Hematopoietic multipotent progenitor cell (in vitro differentiated cells): ENCODE measurements around the gene HIVEP3. TPM values are rescaled to one million over a fixed set of nuclear protein-coding genes. Genes with fewer than 3 reads are reported as not detected.

Source experiments
- DNase-seq, 3 donors: peaks; one replicate each; pipeline ENCODE4 v3.0.0-alpha.2; 2011 to 2015; ENCODE audit warnings: low read depth in 2 of 3, low spot score in 2 of 3
- small RNA-seq: library from RNA; depleted of rRNA; stranded (forward); fragments of <200 nt; gene quantifications from one replicate; pipeline ENCODE3, GENCODE V24; 2012
- total RNA-seq: library from RNA; depleted of rRNA; stranded (reverse); fragments of >200 nt; gene quantifications from one replicate; pipeline ENCODE4 v1.2.3, GENCODE V29; 2012

Gene HIVEP3
- total RNA-seq, 1 donor = 4.6 TPM

DNA sequence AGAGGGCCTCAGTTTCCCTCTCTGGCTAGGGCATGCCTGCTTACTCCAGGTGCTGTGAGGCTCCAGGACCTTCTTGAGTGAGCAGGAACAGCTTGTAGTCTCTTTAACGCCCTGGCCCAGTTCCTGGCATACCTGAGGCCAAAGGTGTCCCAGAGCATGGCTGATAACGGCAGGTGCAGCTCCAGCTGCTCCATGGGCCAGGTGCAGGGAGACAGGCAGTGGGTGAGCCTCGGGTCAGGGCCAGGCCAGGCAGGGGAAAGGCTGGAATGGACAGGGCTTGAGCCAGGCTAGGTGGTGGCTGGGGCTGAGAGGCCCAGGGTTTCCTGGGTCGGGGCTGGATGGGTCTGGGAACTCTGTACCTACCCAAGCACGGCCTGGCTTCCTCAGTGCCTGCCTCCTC, 452.6 kb downstream of the HIVEP3 start:
- DNase-seq = no peak

DNA sequence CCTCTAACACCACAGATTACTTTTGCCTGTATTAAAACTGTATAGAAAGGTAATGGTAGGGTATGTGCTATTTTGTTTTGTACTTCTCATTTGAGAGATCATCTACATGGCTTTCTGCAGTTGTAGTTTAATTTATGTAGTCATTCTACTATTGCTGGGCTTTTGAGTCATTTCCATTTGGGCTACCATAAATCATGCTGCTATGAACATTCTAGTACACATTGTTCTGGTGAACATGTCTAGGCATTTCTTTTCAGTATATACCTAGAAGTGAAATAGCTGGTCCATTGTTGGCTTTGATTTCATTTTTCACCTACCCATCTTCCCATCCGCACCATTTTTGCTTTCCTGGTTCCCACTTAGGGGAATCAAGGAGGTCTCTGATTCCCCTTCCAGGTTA, 453.0 kb downstream of the HIVEP3 start:
- DNase-seq = no peak

GRCh38 chr1:41464885-41465284, 453.8 kb downstream of the HIVEP3 start:
- no peak for DNase-seq

GRCh38 chr1:41463516-41463915, 455.2 kb downstream of the HIVEP3 start:
- no peak for DNase-seq

DNA sequence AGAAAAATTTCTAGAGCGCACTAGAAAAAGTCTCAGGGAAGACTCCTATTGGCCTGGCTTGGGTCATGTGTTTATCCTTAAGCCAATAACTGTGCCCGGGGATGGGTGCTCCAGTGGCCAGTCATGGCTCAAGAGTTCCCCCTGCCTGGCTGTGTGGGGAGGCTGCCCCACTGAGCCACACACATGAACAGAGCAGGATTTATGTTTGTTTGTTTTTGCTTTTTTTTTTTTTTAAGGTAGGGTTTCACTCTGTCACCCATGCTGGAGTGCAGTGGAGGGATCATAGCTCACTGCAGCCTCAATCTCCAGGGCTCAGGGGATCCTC, 456.1 kb downstream of the HIVEP3 start:
- no peak for DNase-seq

GRCh38 chr1:41461790-41462679, 456.7 kb downstream of the HIVEP3 start:
- no peak for DNase-seq

GRCh38 chr1:41456847-41457540, 461.7 kb downstream of the HIVEP3 start:
- no peak for DNase-seq

Small RNAs within 50 kb of the gene (small RNA-seq; reads per million reads assigned to genes)
- gene RNA5SP45 = not detected

Other genes starting within 250 kb of the HIVEP3 start
- not detected for gene GUCA2B, start 234.5 kb upstream of the HIVEP3 start, total RNA-seq
- not detected for gene GUCA2A, start 245.8 kb upstream of the HIVEP3 start, total RNA-seq